HEK293 (cell line): ENCODE results near the gene EYA2.

Source experiments
- CTCF ChIA-PET: fragments of 350-600 bp; formaldehyde crosslinking; extraction: SDS; loops from one replicate; lab custom pipeline; 2021; ENCODE audit warnings: antibody characterized with exemption; lab: Yijun Ruan, JAX
- POLR2A ChIA-PET: fragments of 300-600 bp; formaldehyde crosslinking; extraction: SDS; loops from one replicate; lab custom pipeline; 2020; ENCODE audit warnings: antibody characterized with exemption, inconsistent platforms; lab: Yijun Ruan, JAX
- H3K27ac ChIP-seq: fragments of 200-500 bp; sonication (Bioruptor generic); 2 replicates; pipeline ENCODE4 v1.5.1; 2014; ENCODE audit warnings: low read depth, low read length, control low read depth, inconsistent platforms; ENCODE audit errors: extremely low read depth
- H3K36me3 ChIP-seq, 2 experiments: fragments of 200-500 bp in 1 of 2; sonication (Bioruptor generic) in 1 of 2; 1 replicate in 1 of 2; 2 replicates in 1 of 2; pipeline ENCODE4 v1.5.1; 2014 to 2017; ENCODE audit warnings: inconsistent platforms in 2 of 2, low read length in 2 of 2; ENCODE audit not compliant: control insufficient read depth in 2 of 2, insufficient read depth in 1 of 2
- H3K4me1 ChIP-seq: fragments of 200-500 bp; sonication (Bioruptor generic); 2 replicates; pipeline ENCODE4 v1.5.1; 2014; ENCODE audit warnings: mild to moderate bottlenecking, low read length, inconsistent platforms; ENCODE audit not compliant: control insufficient read depth, insufficient read depth
- H3K4me3 ChIP-seq: 2 replicates; pipeline ENCODE4 v1.5.1; 2011; ENCODE audit warnings: low read depth, mild to moderate bottlenecking, control low read depth, low read length, moderate library complexity
- H3K9me3 ChIP-seq: fragments of 200-500 bp; sonication (Bioruptor generic); 2 replicates; pipeline ENCODE4 v1.5.1; 2014; ENCODE audit warnings: low read depth, low read length, inconsistent platforms; ENCODE audit not compliant: control insufficient read depth, insufficient read depth
- GLI2 ChIP-seq: fragments of 450-650 bp; formaldehyde crosslinking; IDR thresholded peaks from 2 replicates; pipeline ENCODE4; 2017; ENCODE audit warnings: missing biosample characterization, missing genetic modification characterization, low read depth, borderline replicate concordance
- GLIS1 ChIP-seq: fragments of 450-650 bp; formaldehyde crosslinking; IDR thresholded peaks from 2 replicates; pipeline ENCODE4 v1.5.1; 2016; ENCODE audit warnings: missing biosample characterization, missing genetic modification characterization
- IKZF3 ChIP-seq: fragments of 450-650 bp; IDR thresholded peaks from 2 replicates; pipeline ENCODE4 v1.5.0; 2018; ENCODE audit warnings: missing biosample characterization, mild to moderate bottlenecking, missing genetic modification characterization, moderate library complexity
- KLF9 ChIP-seq: fragments of 450-650 bp; formaldehyde crosslinking; IDR thresholded peaks from 2 replicates; pipeline ENCODE4 v1.5.1; 2016; ENCODE audit warnings: missing biosample characterization, missing genetic modification characterization, low read depth
- ZBTB17 ChIP-seq: fragments of 450-650 bp; formaldehyde crosslinking; IDR thresholded peaks from 2 replicates; pipeline ENCODE4 v1.5.1; 2016; ENCODE audit warnings: missing biosample characterization, missing genetic modification characterization
- ZBTB21 ChIP-seq: fragments of 450-650 bp; formaldehyde crosslinking; IDR thresholded peaks from 2 replicates; pipeline ENCODE4 v1.5.1; 2017; ENCODE audit warnings: missing biosample characterization, missing genetic modification characterization
- ZIC2 ChIP-seq: fragments of 450-650 bp; formaldehyde crosslinking; IDR thresholded peaks from 2 replicates; pipeline ENCODE4 v1.5.1; 2016; ENCODE audit warnings: missing biosample characterization, missing genetic modification characterization
- ZNF133 ChIP-seq: fragments of 450-650 bp; formaldehyde crosslinking; IDR thresholded peaks from 2 replicates; pipeline ENCODE4 v1.5.1; 2016; ENCODE audit warnings: missing biosample characterization, missing genetic modification characterization
- ZNF138 ChIP-seq: fragments of 450-650 bp; formaldehyde crosslinking; IDR thresholded peaks from 2 replicates; pipeline ENCODE4 v1.5.1; 2016; ENCODE audit warnings: missing biosample characterization, missing genetic modification characterization, borderline replicate concordance
- ZNF148 ChIP-seq: fragments of 450-650 bp; formaldehyde crosslinking; IDR thresholded peaks from 2 replicates; pipeline ENCODE4 v1.5.0; 2017; ENCODE audit warnings: missing biosample characterization, missing genetic modification characterization, borderline replicate concordance
- ZNF16 ChIP-seq: fragments of 450-650 bp; formaldehyde crosslinking; IDR thresholded peaks from 2 replicates; pipeline ENCODE4 v1.5.1; 2016; ENCODE audit warnings: low read depth, missing biosample characterization, missing genetic modification characterization
- ZNF175 ChIP-seq: fragments of 450-650 bp; formaldehyde crosslinking; IDR thresholded peaks from 2 replicates; pipeline ENCODE4 v1.5.1; 2016; ENCODE audit warnings: missing biosample characterization, missing genetic modification characterization
- ZNF184 ChIP-seq: fragments of 450-650 bp; IDR thresholded peaks from 2 replicates; pipeline ENCODE4 v1.5.1; 2018; ENCODE audit warnings: missing biosample characterization, mild to moderate bottlenecking, missing genetic modification characterization
- ZNF223 ChIP-seq: fragments of 450-650 bp; formaldehyde crosslinking; IDR thresholded peaks from 2 replicates; pipeline ENCODE4 v1.5.1; 2016; ENCODE audit warnings: missing biosample characterization, missing genetic modification characterization
- ZNF23 ChIP-seq: fragments of 450-650 bp; formaldehyde crosslinking; IDR thresholded peaks from 2 replicates; pipeline ENCODE4 v1.5.1; 2016; ENCODE audit warnings: missing biosample characterization, missing genetic modification characterization, borderline replicate concordance
- ZNF292 ChIP-seq: fragments of 450-650 bp; formaldehyde crosslinking; IDR thresholded peaks from 2 replicates; pipeline ENCODE4 v1.5.1; 2016; ENCODE audit warnings: low read depth, missing biosample characterization, missing genetic modification characterization, borderline replicate concordance
- ZNF350 ChIP-seq: fragments of 450-650 bp; formaldehyde crosslinking; IDR thresholded peaks from 2 replicates; pipeline ENCODE4 v1.5.0; 2017; ENCODE audit warnings: missing biosample characterization, mild to moderate bottlenecking, missing genetic modification characterization
- ZNF404 ChIP-seq: fragments of 450-650 bp; formaldehyde crosslinking; IDR thresholded peaks from 2 replicates; pipeline ENCODE4 v1.5.1; 2017; ENCODE audit warnings: missing biosample characterization, missing genetic modification characterization
- ZNF548 ChIP-seq: fragments of 450-650 bp; formaldehyde crosslinking; IDR thresholded peaks from 2 replicates; pipeline ENCODE4 v1.5.1; 2016; ENCODE audit warnings: missing biosample characterization, missing genetic modification characterization
- ZNF560 ChIP-seq: fragments of 450-650 bp; formaldehyde crosslinking; IDR thresholded peaks from 2 replicates; pipeline ENCODE4 v1.5.1; 2017; ENCODE audit warnings: missing biosample characterization, missing genetic modification characterization, borderline replicate concordance
- ZNF610 ChIP-seq: fragments of 450-650 bp; formaldehyde crosslinking; IDR thresholded peaks from 2 replicates; pipeline ENCODE4 v1.5.1; 2016; ENCODE audit warnings: missing biosample characterization, missing genetic modification characterization, borderline replicate concordance
- ZNF664 ChIP-seq: fragments of 450-650 bp; formaldehyde crosslinking; IDR thresholded peaks from 2 replicates; pipeline ENCODE4 v1.5.1; 2016; ENCODE audit warnings: missing biosample characterization, missing genetic modification characterization
- ZNF677 ChIP-seq: fragments of 450-650 bp; IDR thresholded peaks from 2 replicates; pipeline ENCODE4 v1.5.0; 2018; ENCODE audit warnings: missing biosample characterization, mild to moderate bottlenecking, missing genetic modification characterization, moderate library complexity
- TF ChIP-seq, protein P1 (sequence below): fragments of 450-650 bp; formaldehyde crosslinking; IDR thresholded peaks from 2 replicates; pipeline ENCODE4; 2016; ENCODE audit warnings: missing biosample characterization, missing genetic modification characterization
- TF ChIP-seq, protein P2 (sequence below): fragments of 450-650 bp; formaldehyde crosslinking; IDR thresholded peaks from 2 replicates; pipeline ENCODE4 v1.5.1; 2016; ENCODE audit warnings: missing biosample characterization, missing genetic modification characterization

Gene EYA2

GRCh38 chr20:47040506-47041125 is 146.0 kb downstream of the EYA2 start:
- ChIA-PET CTCF (interaction anchor here (0.5 kb wide), 1 partner anchor 324 kb away, joined by 3 read pairs; no protein-coding TSS in a partner anchor), POLR2A (no interaction called here)
- no peaks in the 10 kb centered on the region for H3K36me3 ChIP-seq
- H3K4me3 ChIP-seq: no peak overlapping the region
- H3K4me1 ChIP-seq: no peaks in the 10 kb centered on the region
- TF ChIP-seq ZIC2 (tag by site-specific recombination): peak; percentile 99
- TF ChIP-seq GLIS1 (tag by site-specific recombination): peak; percentile 80
- TF ChIP-seq ZNF16 (tag by site-specific recombination): no peak
- no peak overlapping the region for H3K27ac ChIP-seq
- H3K9me3 ChIP-seq: no peaks in the 10 kb centered on the region

DNA sequence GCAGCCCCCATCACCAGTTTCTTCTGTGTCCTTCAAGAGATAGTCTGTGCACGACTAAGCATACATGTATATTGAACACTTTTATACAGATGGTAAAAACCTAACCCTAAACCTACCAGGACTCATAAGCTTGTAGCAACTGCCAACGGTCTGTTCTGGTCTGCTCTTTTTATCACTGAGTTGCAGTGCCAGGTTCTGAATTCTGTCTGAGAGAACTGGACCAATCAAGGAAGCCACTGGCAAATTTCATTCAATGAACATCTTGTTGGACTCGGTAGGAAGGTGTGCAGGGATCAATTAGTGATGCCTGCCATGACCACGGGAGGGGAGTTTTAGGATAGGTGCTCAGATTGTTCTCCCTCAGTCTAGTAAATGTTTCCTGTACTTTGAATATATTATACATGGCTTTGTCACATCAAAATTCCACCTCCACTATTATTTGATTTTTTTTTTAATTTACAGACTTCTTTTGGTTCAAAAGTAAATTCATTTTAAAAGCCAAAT is 146.8 kb downstream of the EYA2 start:
- TF ChIP-seq ZBTB17 (tag by site-specific recombination) (peak; percentile 33; the same call in 1 of the 2 replicates), ZNF610 (tag by site-specific recombination) (no peak)

DNA sequence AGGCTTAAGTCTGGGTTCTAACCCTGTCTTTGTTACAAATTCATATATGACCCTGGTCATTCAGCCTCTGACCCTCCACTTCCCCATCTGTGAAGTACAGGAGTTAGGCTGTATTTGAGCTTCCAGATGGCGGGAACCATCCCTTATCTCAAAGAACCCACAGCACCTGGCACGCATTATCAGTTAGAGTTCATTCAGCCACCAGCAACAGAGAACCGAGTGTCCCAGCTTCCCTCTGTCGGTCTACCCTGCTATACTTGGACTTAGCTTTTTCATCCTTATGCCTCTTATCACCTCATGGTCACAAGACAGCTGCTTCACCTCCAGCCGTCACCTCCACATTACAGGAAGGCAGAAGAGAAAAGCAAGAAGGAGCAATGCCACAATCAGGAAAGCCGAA is 147.8 kb downstream of the EYA2 start:
- no peak for TF ChIP-seq ZNF292
- Histone ChIP-seq H3K4me1 (no peaks in the 10 kb centered on the region), H3K36me3 (no peaks in the 10 kb centered on the region), H3K4me3 (no peak overlapping the region), H3K9me3 (no peaks in the 10 kb centered on the region), H3K27ac (no peak overlapping the region)
- ChIA-PET CTCF (no interaction called here), POLR2A (no interaction called here)

More for the DNA sequence above, 146.8 kb downstream of the EYA2 start:
- H3K4me3 ChIP-seq: no peak overlapping the region
- no peaks in the 10 kb centered on the region for H3K4me1 ChIP-seq
- no peaks in the 10 kb centered on the region for H3K36me3 ChIP-seq
- no peak overlapping the region for H3K27ac ChIP-seq
- CTCF ChIA-PET: interaction anchor here (0.5 kb wide), 1 partner anchor 325 kb away, joined by 3 read pairs; no protein-coding TSS in a partner anchor
- no peaks in the 10 kb centered on the region for H3K9me3 ChIP-seq
- POLR2A ChIA-PET: no interaction called here

GRCh38 chr20:47043086-47043485 is 148.4 kb downstream of the EYA2 start:
- H3K9me3 ChIP-seq: no peaks in the 10 kb centered on the region
- H3K27ac ChIP-seq: no peak overlapping the region
- H3K4me3 ChIP-seq: no peak overlapping the region
- ChIA-PET POLR2A (no interaction called here), CTCF (no interaction called here)
- no peaks in the 10 kb centered on the region for H3K4me1 ChIP-seq
- no peaks in the 10 kb centered on the region for H3K36me3 ChIP-seq
- TF ChIP-seq ZNF148 (tag by site-specific recombination): no peak
- no peak for TF ChIP-seq ZNF133
- TF ChIP-seq ZNF223 (tag by site-specific recombination): no peak
- no peak for TF ChIP-seq ZNF664
- no peak for TF ChIP-seq ZNF175
- no peak for TF ChIP-seq ZNF23 (tag by site-specific recombination)
- no peak for TF ChIP-seq ZNF677 (tag by site-specific recombination)
- TF ChIP-seq ZNF184 (tag by site-specific recombination): no peak
- TF ChIP-seq, protein P1, sequence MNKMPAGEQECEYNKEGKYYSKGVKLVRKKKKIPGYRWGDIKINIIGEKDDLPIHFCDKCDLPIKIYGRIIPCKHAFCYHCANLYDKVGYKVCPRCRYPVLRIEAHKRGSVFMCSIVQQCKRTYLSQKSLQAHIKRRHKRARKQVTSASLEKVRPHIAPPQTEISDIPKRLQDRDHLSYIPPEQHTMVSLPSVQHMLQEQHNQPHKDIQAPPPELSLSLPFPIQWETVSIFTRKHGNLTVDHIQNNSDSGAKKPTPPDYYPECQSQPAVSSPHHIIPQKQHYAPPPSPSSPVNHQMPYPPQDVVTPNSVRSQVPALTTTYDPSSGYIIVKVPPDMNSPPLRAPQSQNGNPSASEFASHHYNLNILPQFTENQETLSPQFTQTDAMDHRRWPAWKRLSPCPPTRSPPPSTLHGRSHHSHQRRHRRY (tag by site-specific recombination): no peak
- no peak for TF ChIP-seq GLI2 (tag by site-specific recombination)
- no peak for TF ChIP-seq ZBTB21
- no peak for TF ChIP-seq ZNF548 (tag by site-specific recombination)
- TF ChIP-seq, protein P2, sequence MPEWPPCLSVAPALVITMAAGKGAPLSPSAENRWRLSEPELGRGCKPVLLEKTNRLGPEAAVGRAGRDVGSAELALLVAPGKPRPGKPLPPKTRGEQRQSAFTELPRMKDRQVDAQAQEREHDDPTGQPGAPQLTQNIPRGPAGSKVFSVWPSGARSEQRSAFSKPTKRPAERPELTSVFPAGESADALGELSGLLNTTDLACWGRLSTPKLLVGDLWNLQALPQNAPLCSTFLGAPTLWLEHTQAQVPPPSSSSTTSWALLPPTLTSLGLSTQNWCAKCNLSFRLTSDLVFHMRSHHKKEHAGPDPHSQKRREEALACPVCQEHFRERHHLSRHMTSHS (tag by site-specific recombination): no peak
- TF ChIP-seq ZNF404: no peak
- no peak for TF ChIP-seq ZNF350
- TF ChIP-seq IKZF3 (tag by site-specific recombination): no peak
- no peak for TF ChIP-seq ZNF138 (tag by site-specific recombination)
- no peak for TF ChIP-seq KLF9
- TF ChIP-seq ZNF560 (tag by site-specific recombination): no peak
